HG02885 (cell line): ENCODE data around the gene ZBTB26.

Experiments
- ATAC-seq: cut with Tn5 transposase; IDR thresholded peaks from one replicate; pipeline ENCODE4 v1.9.1; 2021; ENCODE audit warnings: mild to moderate bottlenecking; ENCODE audit not compliant: unreplicated experiment, poor library complexity

ZBTB26 gene

DNA sequence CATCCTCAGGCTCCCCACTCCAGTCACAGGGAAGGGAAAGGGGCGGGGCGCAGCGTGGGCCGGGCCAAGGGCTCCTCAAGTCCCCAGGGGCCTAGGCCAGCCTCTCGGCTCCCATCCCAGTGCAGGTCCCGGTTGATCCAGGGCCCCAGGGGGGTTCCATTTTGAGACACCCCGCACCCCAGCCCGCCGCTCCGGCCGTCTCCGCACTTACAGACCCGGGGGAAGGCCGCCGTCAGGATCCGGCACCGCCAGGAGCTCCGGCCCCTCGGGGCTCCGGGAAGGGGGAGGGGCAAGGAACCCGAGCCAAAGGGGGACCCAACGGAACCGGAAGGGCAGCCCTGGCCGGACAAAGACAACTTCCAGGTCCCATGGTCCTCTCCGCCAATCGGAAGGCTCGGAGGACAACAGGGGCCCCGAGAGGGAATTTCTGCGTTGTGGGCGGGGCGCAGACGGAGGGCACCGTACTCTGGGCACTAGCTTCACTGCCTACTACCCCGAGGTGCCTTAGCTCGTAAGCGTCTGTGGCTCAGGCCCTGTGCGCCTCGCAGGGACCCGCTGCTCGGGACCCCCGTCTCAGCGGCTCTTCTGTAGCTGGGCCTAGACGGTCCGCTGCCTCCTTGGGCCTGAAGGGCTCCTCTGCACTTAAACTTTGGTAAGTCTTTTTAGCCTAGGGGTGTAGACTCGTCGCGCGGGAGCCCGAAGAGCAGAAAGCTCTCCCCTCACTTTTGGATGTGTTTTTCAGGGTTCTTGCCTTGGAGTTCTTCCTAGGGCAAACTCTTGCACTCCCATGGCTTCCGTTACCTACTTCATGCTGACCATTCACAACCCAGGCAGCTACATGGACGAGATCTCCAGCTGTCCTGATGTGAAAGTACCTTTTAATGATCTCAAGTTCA is at the start of gene ZBTB26:
TSS of gene ZBTB26 (minus strand) at position 287 of the 896 bp plus-strand sequence. CDS start 11,578 bp downstream, outside the sequence.
- peak; percentile 98 for ATAC-seq

DNA sequence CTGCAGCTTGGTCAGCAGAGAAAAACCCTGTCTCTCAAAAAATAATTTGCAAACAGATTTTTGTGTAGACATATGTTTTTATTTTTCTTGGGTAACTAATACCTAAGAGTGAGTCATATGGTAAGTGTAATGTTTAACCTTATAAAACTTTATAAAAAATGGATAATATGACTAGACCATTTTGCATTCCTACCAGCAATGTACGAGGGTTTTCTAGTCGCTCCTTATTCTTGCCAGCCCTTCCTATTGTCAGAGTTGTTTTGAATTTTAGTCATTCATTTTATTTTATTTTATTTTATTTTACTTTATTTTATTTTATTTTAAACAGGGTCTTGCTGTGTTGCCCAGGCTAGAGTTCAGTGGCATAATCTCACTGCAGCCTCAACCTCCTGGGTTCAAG is 47.3 kb upstream of the ZBTB26 start:
- no peak for ATAC-seq

DNA sequence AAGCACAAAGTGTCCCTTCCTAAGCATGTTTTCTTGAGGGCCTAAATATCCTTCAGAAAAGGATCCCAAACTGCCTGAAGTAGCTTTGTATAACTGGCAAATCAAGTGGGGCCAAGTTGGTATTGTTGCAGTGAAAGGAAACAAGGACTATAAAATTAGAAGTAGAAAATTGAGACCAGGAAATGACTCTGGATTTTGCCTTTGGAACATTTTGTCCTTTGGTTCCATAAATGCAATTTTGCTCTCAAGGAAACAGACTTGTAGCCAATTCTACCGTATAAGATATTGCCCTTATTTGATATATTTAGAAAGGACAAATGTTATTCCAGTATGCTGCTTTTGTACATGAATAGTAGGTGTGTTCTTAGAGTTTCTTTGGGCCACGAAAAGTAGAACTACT is 43.9 kb upstream of the ZBTB26 start:
- ATAC-seq = no peak

GRCh38 chr9:122961139-122961538 is 29.8 kb upstream of the ZBTB26 start:
- ATAC-seq = no peak

DNA sequence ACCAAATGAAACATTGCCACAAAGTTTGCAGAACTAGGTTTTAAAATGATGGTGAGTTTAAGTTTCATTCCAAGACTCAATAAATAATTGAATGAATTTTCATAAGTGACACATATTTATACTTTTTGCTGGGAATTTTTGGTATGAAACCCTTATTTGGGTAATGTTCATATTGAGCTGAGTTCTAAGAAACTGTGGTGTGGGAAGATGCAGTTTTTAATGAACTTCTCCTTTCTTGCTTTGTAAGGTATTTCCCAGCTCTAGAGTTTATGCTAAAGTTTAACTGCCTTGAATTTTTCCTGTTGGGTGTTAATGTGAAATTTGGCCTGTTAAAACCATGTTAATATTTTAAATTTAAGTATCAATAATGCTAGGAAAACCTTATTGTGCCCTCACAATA is 24.6 kb upstream of the ZBTB26 start:
- ATAC-seq = no peak

DNA sequence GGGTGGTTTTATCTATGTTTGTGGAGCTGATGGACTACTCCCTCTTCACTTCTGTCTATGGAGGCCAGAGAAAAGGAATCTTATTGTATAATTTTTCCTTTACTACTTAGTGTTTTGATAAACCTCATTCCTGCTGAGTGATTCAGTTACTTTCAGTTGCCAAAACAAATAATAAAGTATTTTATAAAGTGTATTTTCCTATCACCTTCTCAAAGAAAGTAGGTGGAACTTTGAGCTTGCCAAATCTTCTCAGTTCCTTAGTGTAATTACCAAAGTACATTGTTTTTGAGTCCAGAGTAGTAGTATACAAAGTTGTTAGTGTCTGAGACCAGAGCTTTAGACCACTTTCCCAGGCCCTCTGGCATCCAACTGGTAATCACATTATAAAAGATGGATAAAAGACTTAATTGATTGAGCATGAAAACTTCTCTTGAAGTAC is 23.0 kb upstream of the ZBTB26 start:
- no peak for ATAC-seq

DNA sequence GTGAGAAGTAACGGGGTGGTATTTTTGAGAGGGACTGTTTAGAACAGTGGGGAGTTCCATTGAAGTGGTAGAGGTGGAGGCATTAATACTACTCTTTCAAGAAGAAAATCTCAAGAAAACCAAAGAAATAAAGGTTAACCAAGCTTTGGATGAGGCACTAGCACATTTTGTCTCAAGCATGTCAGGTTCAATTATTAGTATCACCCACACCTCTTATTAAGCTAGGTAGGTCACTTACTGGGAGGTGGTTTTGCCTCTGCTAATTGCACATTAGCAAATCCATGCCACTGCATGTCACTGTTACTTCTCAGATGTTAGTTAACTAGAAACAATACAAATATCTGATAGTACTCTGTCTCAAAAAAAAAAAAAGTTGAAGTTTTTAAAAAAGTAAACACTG is 19.7 kb upstream of the ZBTB26 start:
- no peak for ATAC-seq

DNA sequence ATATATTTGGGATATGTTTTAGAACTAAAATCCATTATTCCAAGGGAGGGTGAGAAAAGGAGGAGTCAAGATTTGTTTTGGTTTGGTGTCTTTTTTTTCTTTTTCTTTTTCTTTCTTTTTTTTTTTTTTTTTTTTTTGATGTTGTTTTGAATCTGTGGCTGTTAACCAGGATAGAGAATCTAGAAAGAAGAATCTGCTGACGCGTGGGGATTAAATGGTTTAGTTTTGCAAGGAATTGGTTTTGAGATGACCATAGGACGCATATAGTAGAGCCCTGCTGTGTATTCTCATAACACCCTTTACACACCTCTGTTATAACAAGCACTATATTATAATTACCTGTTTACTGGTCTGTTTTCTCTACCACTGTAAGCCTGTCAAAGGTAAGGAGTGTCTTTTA is 19.0 kb upstream of the ZBTB26 start:
- no peak for ATAC-seq

DNA sequence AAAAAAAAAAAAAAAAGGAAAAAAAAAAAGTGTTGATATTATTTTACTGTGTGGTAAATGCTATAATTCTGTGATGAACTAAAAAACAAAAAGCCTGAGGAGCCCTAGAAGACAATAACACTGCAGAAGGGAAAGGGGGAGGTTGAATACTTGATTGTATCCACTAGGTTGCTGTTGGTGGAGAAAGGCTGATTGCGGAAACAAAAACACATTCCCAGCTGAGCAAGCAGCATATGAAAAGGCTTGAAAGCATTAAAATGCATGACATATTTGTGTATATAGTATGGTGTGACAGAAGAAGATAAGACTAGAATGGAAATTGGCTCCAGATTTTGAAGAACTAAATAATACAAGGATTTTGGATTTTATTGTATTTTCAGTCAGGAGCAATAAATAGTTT is 18.4 kb upstream of the ZBTB26 start:
- ATAC-seq = no peak

DNA sequence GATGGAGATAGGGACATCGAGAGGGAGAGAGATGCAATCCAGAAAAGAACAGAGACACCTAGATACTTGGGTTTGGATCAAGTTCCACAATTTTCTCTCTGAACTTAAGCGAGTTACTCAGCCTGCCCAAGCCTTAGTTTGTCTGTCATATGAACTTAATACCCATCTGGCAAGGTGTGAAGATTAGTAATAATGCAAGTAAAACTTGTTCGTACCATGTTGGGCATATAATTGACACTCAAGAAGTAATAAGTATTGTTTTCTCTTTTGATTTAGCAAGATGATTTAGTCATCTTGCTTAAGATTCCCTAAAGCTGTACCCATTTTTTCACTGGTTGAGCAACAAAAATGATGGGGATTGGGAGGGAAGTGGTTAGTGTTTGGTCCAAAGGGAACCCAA is 17.0 kb upstream of the ZBTB26 start:
- no peak for ATAC-seq

GRCh38 chr9:122946461-122947005 is 15.2 kb upstream of the ZBTB26 start:
- ATAC-seq = no peak

GRCh38 chr9:122944960-122945888 is 13.9 kb upstream of the ZBTB26 start:
- ATAC-seq = no peak

DNA sequence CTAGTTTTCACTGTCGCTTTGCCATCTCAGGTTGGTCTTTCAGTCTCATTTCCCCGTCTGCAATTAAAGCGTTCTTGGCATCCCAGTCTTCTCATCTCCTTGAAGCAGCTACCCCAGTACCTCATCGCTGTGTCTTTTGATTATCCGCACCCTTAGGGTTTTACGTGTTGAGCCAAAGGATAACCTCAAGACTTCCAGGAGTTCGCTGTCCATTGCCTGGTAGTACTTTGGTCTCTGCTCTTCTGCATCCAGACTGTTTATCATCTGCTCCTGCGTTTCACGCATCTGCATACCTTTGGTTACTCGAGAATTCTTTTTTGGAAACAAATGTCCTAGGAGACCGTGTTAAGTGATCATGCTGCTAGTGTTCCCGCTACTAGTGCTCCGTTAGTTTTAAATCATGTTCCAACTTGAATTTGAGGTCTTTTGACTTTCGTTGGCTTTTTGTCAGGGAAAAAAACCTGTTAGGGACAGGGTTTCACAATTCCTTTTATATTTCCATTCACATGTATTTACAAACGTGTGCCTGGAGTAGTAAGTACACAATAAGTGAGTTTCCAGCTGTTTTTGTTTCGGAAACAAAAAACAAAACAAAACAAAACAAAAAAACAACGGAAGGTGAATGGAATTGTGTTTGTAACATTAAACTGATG is 10.4 kb upstream of the ZBTB26 start:
- ATAC-seq = no peak

DNA sequence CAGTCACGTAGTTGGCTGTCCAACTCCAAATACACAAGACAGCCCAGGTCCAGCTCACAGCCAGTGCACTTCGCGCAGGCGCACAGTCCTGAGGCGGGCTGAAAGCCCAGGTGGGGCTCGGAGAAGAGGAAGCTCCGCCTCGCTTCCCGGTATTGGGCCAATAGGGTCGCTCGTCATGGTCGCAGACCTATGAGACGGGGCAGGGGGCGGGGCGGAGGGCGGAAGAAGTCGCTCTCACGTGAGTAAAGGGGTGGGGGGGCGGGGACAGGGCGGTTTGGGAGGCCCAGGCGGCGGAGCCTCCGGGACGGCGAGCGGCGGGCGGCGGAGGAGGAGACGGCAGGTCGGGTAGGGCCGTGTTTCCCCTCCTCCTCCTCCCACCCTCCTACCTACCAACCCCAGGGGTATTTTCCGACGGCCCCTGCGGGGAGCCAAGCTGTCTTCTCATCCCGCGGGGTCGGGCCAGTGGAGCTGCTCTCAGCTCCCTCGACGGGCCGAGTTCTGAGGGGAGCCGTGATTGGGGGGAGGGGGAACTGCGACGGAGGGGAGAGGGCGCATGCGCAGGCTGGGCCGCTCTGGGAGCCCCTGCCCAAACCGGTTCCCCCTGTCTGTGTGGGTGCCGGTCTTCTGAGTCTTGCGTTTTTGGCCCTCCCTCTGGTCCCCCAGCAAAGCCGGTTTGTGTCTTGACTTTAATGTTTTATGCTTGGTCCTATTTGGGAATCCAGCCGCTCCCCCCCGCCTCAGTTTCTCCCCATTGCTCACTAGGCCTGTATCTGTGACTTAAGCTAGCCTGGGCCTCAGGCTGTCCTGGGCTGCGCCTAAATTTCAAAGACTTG is 9.7 kb upstream of the ZBTB26 start, which contains the start of gene RABGAP1:
TSS of gene RABGAP1 (plus strand) at position 272 of the 833 bp plus-strand sequence. CDS start 16,040 bp downstream, outside the sequence.
- ATAC-seq = peak; percentile 99

DNA sequence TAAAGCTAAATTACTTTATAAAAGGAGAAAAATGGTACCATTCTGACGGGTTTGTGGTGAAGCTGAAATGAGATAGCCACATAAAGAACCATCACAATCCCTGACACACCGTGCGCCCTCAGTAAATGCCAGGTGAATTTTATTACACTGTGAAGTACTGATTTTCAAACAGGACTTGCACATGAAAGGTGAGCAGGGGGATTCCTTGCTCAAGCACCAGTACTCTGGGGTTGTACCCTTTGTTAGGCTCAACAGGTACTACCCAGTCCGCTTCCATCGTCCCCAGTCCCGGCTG is 9.1 kb upstream of the ZBTB26 start:
- no peak for ATAC-seq

DNA sequence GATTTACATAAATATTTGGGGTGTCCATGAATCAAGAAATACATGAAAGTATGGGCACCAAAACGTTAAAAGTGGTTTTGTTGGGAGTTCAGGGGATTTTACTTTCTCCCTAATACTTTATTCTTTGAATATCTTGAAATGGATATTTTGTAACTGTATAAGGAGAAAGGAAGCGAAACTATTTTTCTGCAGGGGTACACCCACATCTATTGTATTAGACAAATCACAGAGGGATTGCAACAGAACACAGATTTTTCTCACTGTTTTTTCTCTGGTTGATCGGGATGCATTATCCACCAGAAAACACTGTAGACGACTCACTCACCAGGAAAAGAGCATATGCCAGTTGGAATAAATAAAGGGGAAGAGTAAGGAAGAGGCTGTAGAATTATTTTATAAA is 8.3 kb upstream of the ZBTB26 start:
- no peak for ATAC-seq

- no peak for ATAC-seq
These were observed 5.6 kb upstream of the ZBTB26 start for GRCh38 chr9:122936883-122937282.

DNA sequence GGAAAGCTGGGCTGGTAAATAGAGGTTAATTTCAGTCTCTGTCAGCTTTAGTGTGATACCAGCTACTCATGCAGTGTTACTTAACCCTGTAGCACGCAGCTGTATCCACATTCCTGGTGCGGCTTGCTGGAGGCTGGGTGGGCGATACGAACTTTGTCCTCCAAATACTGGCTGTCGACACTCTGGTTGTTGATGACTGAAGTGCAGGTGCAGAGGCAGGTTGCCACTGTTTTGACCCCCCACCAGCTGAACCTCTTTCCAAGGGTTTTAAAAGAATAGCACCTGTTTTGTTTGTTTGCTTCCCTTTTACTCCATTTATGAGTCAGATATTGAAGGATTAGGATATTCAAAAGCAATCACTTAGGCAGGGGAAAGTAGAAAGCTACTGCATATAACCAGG is 5.2 kb upstream of the ZBTB26 start:
- ATAC-seq = no peak

DNA sequence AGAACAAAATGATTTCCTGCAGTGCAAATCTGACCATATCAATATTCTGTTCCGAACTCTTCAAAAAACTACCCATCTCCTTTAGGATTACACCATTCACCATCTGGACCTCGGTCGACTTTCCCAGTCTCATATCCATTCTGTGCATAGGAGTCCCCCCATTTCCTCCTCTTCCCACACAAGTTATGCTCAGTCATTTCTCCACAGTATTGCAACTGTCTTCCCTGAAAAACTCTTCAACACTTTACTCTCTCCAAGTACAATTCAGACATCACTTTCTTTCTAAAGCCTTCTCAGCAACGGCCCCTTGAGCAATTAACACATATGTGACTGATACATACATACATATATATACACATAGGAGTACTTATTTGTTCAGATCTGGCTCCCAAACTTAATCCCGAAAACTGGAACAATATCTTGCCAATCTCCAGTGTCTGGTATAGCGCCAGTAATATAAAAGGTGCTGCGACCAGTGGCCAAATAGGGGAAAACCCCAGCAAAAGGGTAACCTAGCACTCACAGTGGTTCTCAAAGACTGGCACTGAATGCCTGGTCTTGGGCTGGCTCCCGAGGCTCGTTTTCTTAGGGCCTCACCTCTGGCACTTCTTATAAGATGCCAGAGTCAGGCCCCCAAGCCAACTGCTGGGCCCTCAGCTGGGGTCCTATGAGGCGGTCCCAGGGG is 629 bp downstream of the ZBTB26 start:
- ATAC-seq = no peak
